Globus pallidus (tissue), 1 donor: ENCODE measurements around the gene NR3C2.
"Not testable (repeated sequence)": the region's sequence is repeated elsewhere in the genome, so short reads cannot be mapped to it uniquely, and the experiment has no call there.

ENCODE experiments used
- DNase-seq: peaks from one replicate; pipeline ENCODE4 v3.0.0-alpha.2; 2015; ENCODE audit warnings: low spot score

Gene NR3C2

DNA sequence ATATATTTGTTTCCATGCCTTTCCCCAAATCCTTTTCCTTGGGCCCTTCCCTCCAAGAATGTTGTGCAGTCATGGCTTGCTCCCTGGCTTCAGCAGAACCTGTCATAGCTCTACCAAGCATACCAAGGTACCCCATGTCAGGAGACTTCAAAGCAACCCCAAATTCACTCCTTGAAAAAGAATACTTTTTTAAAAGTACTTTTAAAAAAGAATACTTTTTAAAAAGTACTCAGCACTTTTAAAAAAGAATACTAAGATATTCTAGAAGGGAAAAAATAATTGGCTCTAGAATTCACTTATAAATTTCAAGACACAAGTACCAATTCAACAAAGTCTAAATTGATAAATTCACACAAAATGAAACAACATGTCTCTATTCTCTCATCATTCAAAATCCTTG lies 76.0 kb downstream of the NR3C2 start:
- no peak for DNase-seq

DNA sequence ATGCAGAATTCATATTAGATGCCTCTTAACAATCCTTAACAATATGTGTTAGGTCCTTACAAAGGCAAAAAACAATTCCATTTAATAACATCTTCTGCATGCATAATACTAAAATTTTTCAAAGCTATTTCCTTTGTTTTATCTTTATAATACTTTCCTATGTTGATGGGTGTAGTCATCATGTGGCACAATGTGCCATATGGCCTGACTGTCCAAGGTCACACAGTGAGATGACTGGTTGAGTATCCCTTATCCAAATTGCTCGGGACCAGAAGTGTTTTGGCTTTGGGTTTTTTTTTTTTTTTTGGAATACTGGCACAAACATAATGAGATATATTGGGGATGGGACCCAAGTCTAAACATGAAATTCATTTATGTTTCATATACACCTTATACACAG lies 77.7 kb downstream of the NR3C2 start:
- no peak for DNase-seq

DNA sequence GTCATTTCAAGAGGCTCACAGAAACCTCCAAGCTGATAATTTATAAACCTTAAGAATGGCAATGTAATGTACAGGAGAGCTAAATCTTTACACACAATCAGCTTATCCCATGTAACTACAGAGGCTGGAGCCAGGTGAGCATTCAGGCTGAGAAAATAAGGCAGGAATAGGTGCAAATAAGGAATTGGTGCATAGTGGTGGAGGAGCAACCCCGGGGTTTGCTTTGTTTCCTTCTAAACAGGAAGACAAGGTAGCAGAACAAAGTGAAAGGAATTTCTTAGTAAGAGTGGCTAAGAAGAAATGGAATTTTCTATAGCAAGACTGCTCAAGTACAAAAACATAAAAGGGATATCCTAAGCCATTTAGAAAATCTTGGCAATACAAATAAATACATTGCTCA lies 82.4 kb downstream of the NR3C2 start:
- DNase-seq = no peak

DNA sequence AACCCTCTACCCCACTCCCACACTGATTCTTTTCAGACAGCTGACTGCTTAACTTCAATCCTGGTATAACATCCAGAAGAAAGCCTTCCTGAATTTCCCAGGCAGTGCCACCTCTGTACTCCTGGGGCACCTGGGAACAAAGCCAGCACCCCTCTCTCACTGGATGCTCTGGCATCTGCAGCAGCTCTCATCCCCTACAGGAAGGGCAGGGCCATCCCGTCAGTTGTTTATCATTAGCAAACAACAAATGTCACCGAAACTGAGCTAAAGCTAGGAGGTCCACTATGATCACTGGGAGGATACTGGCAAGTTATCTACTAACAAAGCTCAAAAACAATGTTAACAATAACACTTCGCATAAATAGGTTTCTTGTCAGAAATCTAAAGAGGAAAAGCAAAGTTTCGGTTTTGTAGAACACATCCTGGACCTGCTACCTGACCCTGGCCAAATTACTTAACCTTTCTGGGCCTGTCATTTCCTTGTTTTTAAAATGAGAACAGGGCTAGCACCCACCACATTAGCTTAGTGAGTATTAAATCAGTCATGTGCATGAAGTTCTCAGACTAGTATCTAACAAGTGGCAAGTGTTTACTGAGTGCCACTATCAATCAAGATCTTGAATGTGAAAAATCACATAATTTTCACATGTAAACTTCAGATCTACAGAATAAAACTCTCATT lies 86.6 kb downstream of the NR3C2 start:
- no peak for DNase-seq

DNA sequence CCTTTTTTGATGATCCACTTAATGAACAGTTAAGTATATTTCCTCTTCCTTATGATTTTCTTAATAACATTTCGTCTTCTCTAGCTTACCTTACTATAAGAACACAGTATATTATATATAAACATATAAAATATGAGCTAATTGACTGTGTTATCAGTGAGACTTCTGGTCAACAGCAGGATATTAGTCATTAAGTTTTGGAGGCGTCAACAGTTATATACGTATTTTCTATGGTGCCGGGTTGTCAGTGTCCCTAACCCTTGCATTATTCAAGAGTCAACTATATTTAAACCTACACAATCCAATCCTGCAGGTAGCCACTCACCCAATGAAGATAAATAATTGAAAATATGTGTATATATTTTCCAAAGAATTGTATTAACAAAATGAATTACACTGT lies 88.0 kb downstream of the NR3C2 start:
- no peak for DNase-seq

DNA sequence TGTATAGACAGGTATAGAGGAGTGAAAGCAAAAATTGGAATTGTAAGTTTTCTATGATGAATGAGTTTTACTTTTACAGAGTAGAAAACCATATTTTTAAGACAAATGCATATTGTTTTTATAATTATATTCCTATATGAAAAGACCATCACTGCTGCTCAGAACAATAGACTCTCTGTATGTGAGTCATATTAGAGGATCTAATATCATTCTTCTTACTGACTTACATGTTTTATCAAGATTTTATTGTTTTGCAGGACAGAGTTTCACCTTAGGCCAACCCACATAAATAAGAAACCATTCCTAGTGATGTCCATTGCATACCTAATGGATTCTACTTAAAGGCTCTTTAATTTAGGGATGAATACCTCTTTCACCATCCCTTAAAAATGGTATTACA lies 88.6 kb downstream of the NR3C2 start:
- DNase-seq = no peak

DNA sequence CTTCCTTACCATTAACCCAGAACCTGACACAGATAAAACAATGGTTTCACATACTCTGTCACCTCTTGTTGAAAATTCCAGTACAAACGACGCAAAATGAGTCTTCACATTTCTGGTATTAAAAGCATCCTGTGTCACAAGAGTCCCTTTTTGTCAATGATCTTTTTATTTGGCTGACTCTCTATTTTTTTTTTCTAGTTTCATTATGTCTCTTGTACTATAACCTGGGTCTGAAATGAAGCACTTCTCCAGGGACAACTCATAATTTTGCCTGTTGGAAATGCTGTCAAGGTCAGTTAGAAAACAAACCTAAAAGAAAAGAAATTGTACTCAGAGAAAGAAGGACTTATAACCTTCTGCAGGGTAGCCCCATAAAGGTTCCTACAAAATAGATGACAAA lies 93.1 kb downstream of the NR3C2 start:
- DNase-seq = no peak

DNA sequence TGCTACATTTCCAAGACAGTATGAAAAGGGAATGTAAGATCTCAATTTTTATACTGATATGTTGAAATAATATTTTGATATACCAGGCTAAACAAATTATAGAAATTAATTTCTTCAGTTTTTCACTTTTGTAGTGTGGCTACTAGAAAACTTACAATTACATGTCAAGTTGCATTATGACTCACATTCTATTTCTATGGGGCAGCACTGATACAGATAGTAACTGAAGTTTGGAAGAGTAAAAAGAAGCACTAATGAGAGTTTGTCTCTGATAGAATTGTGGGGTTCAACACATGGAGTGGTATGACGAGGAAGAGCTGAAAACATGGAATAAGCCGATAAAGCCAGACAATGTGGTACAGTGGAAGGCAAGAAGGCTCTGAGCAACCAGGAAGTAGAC lies 95.6 kb downstream of the NR3C2 start:
- no peak for DNase-seq

DNA sequence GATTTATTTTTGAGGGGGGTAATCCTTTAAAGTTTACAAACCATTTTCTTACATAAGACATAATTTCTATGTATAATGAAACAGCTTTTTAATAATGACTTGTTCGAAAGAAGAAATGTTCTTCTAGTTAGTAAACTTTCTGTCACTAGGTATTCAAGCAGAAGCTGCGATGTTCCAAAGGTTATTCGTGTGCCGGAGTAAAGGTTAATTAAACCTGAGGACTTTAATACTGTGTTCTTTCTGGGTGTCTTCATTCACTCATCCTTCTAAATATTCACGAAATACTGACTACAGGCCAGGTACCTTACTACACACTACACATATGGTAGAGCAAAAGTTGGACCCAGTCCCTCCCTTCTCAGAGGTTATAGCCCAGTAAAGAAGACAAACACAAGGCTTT lies 96.7 kb downstream of the NR3C2 start:
- DNase-seq = no peak

DNA sequence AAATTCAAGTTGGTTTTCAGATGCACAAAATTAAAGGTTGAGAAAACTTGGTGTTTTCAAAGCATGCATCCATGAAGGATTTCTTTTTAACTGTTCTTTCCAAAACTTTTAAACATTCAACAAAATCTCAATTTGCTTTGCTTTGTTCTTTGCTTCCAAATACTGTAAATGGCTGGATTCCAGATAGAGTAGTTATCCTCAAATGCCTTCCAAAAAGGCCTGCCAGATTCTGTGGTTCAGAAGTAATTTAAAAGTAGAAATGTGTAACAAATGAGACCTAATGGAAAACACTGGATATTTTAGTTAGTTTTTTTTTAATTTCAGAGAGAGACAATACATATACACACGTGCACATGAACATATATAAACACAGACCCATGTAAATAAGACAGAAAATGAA lies 97.3 kb downstream of the NR3C2 start:
- DNase-seq = no peak

DNA sequence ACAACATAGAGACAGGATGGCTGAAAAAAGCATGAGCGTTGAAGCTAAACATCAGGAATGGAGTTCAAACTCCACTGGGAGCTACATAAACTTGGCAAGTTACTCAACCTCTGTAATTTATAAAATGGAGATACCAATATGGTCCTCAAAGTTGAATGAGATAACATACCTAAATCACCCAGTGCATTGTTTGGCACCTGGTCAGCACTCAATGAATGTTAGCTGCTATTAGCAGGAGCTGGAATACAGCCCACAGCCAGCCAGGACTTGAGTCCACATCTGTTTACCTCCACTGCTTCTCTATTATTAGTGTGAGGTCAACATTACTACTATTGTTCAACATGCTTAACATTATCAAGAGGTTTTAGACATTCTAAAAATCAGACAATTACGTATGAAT lies 97.9 kb downstream of the NR3C2 start:
- DNase-seq = no peak

DNA sequence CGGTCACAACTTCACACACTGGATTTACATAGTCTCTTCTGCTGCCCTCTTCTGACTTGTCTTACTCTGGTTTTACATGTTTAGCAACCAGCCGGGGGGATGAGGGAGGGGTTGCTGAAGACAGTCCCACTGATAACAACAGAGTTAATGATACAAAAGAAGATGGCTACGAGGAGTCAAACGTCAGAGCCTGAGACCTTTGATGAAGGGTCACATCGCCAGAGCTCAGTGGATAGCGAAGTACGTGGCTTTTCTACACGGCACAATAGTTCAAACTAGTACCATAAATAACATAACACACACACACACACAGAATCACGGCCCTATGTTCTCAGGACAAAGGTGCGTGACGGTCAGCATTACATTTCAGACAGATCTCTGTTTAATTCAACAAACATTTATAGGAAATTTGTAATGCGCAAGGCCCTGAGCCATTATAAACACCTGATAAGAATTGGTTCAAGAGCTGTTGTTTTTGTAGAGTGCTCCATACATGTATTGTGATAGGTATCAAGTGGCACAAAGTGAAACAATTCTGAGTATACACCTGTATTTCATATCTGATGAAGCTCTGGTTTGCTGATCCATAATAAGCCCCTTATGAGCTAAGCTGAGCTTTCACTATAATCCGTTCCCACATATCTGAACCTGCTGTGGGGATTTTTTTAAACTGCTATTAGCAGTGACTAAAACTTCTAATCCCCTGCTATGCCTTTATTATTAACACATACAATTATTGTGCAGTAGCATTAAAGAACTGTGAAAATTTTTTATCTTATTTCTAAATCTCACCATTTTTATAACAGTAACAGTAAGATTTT lies 100.0 kb downstream of the NR3C2 start:
- no peak for DNase-seq

DNA sequence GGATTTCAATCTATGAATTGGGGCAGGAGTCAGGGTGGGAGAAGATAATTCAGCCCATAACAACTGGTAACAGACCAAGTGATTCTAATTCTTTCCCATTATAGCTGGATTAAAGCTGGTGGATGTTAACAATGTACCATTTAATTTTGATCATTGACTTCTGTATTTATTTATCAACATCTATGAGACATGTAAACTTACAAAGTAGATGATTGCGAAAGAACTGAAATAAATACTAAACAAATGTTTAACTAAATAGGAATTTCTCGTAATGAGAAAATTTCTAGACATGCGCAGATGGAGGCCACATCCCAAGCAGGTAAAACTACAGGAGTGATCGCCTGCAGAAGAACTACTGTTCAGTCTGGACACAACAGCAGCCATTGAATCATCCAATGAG lies 107.1 kb downstream of the NR3C2 start:
- DNase-seq = no peak

DNA sequence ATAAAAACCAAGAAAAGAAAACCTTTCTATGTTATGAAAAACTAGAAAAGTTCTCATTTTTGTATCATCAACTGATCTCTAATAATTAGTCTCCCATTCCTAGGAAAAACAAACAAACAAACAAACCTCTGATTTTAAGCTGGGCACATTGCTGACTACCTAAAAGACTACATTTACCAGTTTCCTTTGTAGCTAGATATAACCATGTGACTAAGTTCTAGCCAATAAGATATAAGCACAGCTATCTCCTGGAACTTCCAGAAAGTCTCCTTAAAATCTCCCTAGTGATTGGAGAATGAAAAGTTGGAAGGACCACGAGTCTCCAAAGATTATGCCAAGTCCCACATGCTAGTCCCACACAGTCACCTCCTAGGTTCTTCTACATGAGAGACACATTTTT lies 108.9 kb downstream of the NR3C2 start:
- DNase-seq = no peak

DNA sequence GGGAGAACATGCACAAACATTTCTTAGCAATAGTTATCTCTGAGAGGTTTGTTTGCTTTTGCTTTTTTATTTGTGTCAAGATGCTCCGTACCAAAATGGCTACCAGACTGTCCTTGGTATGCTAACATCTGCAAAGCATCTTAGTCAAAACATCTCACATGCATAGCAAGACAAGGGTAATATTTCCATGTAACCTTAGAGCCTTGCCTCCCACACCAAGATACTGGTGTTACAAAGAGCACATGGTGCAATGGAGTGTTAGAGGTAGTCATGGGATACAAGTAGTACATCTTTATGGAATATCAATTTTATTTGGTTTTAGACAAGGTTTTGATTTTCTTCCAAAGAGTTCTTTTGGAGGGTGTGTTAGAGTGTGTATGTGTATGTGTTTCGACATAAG lies 109.7 kb downstream of the NR3C2 start:
- no peak for DNase-seq

DNA sequence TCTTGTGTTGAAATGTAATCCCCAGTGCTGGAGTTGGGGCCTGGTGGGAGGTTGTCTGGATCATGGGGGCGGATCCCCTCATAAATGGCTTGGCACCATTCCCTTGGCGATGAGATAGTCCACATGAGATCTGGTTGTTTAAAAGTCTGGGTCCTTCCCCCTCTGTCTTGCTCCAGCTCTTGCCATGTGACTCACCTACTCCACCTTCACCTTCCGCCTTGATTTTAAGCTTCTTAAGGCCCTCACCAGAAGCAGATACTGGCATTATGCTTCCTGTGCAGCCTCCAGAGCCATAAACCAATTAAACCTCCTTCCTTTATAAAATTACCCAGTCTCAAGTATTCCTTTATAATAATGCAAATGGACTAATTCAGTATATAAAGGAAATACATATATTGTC lies 111.5 kb downstream of the NR3C2 start:
- no peak for DNase-seq

DNA sequence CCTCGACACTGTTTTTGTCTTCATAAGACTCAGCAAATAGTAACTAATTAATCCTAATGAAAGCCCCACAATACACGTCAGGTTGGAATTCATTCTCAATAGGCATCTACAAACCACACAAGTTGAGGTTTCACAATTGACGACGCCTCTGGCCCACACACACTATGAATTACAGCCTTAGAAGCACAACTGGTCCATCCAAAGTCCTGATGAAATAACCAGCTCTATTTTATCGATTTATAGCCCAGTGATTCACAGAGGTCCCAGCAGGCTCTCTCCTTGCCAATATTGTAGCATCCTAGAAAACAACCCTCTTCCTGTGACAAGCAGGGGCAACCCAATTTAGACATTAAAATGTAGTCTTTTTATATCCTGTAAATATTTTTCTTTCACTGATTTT lies 112.1 kb downstream of the NR3C2 start:
- DNase-seq = no peak

DNA sequence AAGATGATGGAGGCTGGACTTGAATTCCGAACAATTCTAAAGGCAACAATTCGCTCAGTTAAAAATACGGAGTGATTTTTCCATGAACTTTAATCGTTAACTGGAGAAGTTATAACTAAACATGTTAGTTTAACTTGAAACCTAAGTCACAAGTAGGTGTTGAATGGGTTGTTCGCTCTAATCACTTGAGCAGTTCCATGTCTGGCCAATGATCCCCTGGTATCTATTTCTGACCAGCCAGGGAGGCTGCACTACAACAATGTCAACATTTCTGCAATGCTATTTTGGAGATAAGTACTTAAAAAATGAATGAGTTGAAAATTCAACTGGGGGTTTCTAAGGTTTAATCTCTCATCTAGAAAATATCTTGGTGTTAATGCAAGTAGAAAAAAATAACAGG lies 112.5 kb downstream of the NR3C2 start:
- DNase-seq = no peak

DNA sequence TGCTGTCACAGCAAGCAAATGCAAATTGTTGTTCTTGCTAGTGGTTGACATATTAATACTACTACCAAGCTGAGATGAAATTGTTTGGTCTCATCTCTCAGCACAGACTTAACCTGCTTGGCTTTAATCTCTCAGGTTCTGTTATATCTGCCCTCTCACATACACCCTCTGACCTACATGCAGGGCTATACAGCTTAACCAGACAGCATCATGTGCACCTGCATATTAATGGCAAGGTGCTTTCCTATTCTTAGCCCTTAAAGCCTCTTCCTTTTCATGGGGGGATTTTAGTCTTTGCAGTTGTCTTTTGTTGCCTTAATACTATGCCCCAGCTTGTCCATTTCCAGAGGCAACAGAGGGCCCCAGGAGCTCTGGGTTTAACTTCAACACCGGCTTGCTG lies 114.5 kb downstream of the NR3C2 start:
- DNase-seq = no peak

DNA sequence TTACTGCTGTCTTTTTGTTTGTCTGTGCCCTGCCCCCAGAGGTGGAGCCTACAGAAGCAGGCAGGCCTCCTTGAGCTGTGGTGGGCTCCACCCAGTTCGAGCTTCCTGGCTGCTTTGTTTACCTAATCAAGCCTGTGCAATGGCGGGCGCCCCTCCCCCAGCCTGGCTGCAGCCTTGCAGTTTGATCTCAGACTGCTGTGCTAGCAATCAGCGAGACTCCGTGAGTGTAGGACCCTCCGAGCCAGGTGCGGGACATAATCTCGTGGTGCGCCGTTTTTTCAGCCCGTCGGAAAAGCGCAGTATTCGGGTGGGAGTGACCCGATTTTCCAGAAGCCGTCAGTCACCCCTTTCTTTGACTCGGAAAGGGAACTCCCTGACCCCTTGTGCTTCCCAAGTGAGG lies 118.9 kb downstream of the NR3C2 start:
- DNase-seq = not testable (repeated sequence)

DNA sequence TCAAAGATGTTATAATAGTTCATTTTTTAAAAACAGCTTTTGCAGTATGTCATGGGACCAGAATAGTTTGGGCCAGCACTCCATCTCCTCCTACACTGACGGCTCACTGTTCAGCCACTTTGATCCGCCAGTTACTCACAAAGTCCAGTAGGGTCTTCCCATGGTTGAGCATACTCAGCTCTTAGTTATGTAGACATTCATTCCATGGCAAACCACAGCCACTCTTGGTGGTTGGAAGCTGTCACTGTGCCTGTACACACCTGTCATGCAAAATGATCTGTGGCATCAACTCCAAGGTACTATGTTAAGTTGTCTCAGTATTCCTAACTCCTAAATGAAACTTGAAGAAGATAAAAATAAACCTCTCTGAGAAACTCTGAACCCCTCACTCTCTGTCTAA lies 127.2 kb downstream of the NR3C2 start:
- DNase-seq = no peak

DNA sequence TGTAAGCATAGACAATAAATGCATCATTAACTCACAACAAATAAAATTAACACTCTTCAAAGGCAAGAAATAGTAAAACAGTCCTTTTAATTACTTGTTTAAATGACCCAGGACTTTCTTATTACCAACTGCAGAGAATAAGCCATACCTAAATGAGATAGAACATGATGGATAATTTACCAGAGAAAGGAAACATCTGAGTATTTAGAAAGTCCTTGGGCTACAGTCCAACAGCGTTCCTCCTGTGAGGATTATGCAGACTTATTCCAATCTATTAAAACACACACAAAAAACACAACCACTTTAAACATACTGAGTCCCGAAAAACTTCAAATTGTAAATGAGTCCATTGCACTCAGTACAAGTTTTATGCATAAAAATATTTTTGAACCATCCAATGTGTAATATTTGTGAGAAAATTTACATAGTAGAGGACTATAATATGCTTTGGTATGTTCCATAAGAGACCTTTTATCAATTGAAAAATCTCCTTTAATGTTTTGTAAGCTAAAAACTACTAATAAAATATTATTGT lies 129.2 kb downstream of the NR3C2 start:
- DNase-seq = no peak

DNA sequence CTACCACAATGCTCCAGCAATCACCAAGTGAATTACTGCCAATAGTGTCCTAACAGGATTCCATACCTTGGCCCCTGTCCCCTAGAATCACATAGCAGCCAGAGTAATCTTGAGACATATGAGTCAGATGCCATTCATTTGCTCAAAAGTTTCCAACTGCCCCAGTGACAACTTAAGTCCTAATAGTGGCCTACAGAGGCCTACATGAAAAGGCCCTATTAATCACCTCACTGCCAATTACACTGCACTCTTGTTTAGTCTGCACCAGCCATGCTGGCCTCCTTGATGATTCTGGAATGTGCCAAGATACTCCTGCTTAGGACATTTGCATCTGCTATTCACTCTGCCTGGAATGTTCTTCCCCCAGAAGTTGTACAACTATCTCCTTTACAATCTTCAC lies 130.7 kb downstream of the NR3C2 start:
- no peak for DNase-seq

DNA sequence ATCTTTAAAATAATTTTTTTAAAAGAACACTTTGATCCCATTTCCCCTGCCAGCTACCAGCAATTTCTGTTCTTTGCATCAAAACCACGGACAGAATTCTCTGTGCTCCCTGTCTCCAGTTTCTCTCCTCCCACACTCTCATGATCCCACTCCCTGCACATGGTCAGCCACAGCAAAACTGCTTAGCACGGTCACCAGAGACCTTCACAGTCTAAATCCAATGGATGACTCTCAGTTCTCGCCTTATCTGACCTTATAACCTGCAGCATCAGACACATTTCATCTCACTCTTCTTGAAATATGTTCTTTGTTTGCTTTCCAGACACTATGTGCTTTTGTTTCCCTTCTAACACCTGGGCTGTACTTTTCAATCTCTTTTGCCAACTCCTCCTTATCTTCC lies 131.5 kb downstream of the NR3C2 start:
- no peak for DNase-seq
